ENCODE results near the gene INTS1. TPM values are rescaled to one million over a fixed set of nuclear protein-coding genes. Genes with fewer than 3 reads are reported as not detected.

INTS1 gene
- total and polyA plus RNA-seq, 4 donors = 31.2 to 121 (median 46.0) TPM

DNA sequence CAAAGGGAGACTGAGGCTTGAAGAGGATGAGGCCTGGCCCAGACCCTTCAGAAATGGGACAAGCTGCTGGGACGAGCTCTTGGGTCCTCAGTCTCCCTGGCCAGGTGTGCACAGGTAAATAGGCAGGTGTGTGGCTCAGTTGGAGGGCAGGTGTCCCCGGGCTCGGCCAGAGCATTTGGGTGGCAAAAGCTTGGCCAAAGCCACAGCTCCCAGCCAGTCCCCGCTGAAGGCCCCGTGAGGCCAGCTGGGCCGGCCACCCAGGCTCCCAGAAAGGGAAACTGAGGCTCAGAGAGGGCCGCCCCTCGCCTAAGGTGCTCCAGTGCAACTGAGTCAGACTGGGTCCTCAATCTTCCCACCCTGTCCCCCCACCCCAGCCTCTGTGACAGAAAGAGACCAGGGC is 82.2 kb downstream of the INTS1 start:
- DNase-seq (no peak), ATAC-seq (ENCODE audit: insufficient read depth, low FRiP score) (no peak)
- WGBS, 2 donors = 87 to 96% methylated on average over 8 of the region's 8 CpGs
- no peak overlapping the region for H3K4me3 ChIP-seq
- H3K27me3 ChIP-seq (ENCODE audit: control insufficient read depth in 3 of 3, insufficient read depth in 3 of 3, low read length in 2 of 3) = peaks cover 0 to 13% (median 5%) of the 10 kb centered on the region in 3 donors
- H3K9ac ChIP-seq (ENCODE audit: insufficient read depth in 1 of 2, low read length in 2 of 2) = no peak overlapping the region
- no peaks in the 10 kb centered on the region for H3K36me3 ChIP-seq (ENCODE audit: control insufficient read depth in 4 of 4, insufficient read depth in 4 of 4, low read length in 4 of 4)
- H3K9me3 ChIP-seq (ENCODE audit: control insufficient read depth in 4 of 4, insufficient read depth in 3 of 4, low read length in 3 of 4) = peaks cover 0 to 6% (median 0%) of the 10 kb centered on the region in 4 donors
- TF ChIP-seq, protein P1, sequence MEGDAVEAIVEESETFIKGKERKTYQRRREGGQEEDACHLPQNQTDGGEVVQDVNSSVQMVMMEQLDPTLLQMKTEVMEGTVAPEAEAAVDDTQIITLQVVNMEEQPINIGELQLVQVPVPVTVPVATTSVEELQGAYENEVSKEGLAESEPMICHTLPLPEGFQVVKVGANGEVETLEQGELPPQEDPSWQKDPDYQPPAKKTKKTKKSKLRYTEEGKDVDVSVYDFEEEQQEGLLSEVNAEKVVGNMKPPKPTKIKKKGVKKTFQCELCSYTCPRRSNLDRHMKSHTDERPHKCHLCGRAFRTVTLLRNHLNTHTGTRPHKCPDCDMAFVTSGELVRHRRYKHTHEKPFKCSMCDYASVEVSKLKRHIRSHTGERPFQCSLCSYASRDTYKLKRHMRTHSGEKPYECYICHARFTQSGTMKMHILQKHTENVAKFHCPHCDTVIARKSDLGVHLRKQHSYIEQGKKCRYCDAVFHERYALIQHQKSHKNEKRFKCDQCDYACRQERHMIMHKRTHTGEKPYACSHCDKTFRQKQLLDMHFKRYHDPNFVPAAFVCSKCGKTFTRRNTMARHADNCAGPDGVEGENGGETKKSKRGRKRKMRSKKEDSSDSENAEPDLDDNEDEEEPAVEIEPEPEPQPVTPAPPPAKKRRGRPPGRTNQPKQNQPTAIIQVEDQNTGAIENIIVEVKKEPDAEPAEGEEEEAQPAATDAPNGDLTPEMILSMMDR (IDR thresholded peaks at IDR 0.05; ENCODE audit: control extremely low read depth, extremely low read depth) = no peak
- H3K27ac ChIP-seq (ENCODE audit: low read depth in 1 of 2, low read length in 1 of 2) = no peak overlapping the region
- peaks cover 0 to 6% (median 0%) of the 10 kb centered on the region in 5 donors for H3K4me1 ChIP-seq (ENCODE audit: control insufficient read depth in 5 of 5, insufficient read depth in 5 of 5, low read length in 5 of 5)

- DNase-seq = no peak
- TF ChIP-seq, protein P1 (IDR thresholded peaks at IDR 0.05; ENCODE audit: control extremely low read depth, extremely low read depth) = no peak
Observed at GRCh38 chr7:1421020-1421790, 83.0 kb downstream of the INTS1 start.

More at GRCh38 chr7:1421020-1421790, 83.0 kb downstream of the INTS1 start:
- Histone ChIP-seq H3K4me3 (no peak overlapping the region), H3K9ac (ENCODE audit: insufficient read depth in 1 of 2, low read length in 2 of 2) (no peak overlapping the region), H3K36me3 (ENCODE audit: control insufficient read depth in 4 of 4, insufficient read depth in 4 of 4, low read length in 4 of 4) (no peaks in the 10 kb centered on the region), H3K27me3 (ENCODE audit: control insufficient read depth in 3 of 3, insufficient read depth in 3 of 3, low read length in 2 of 3) (peaks cover 0 to 20% (median 5%) of the 10 kb centered on the region in 3 donors), H3K27ac (ENCODE audit: low read depth in 1 of 2, low read length in 1 of 2) (no peak overlapping the region), H3K4me1 (ENCODE audit: control insufficient read depth in 5 of 5, insufficient read depth in 5 of 5, low read length in 5 of 5) (peaks cover 0 to 6% (median 0%) of the 10 kb centered on the region in 5 donors), H3K9me3 (ENCODE audit: control insufficient read depth in 4 of 4, insufficient read depth in 3 of 4, low read length in 3 of 4) (peaks cover 0 to 6% (median 0%) of the 10 kb centered on the region in 4 donors)
- no peak for ATAC-seq (ENCODE audit: insufficient read depth, low FRiP score)
- 84 to 90% methylated on average over 41 of the region's 41 CpGs for WGBS, 2 donors

Other genes with a start within 250 kb of the INTS1 start
- gene MICALL2, start 44.9 kb downstream of the INTS1 start, total RNA-seq = 10 to 100 TPM; 19.0 to 70.6 TPM
- 10 to 100 TPM; 31.8 to 50.1 TPM for gene MICALL2, start 44.9 kb downstream of the INTS1 start, polyA plus RNA-seq
- gene MAFK, start 26.3 kb upstream of the INTS1 start, total RNA-seq = 10 to 100 TPM; 17.0 to 58.5 TPM
- 10 to 100 TPM; 54.7 to 76.7 TPM for gene MAFK, start 26.3 kb upstream of the INTS1 start, polyA plus RNA-seq
- 10 to 100 TPM in 1 of 2 donors, 1 to 10 TPM in 1; 1.8 to 11.8 TPM for gene TMEM184A, start 51.8 kb upstream of the INTS1 start, total RNA-seq
- 1 to 10 TPM; 6.8 to 9.9 TPM for gene TMEM184A, start 51.8 kb upstream of the INTS1 start, polyA plus RNA-seq
- 10 to 100 TPM; 10.7 to 30.9 TPM for gene PSMG3, start 65.6 kb upstream of the INTS1 start, total RNA-seq
- 10 to 100 TPM; 52.8 to 86.7 TPM for gene PSMG3, start 65.6 kb upstream of the INTS1 start, polyA plus RNA-seq
- 1 to 10 TPM in 1 of 2 donors, under 1 TPM in 1; 0.89 to 1.1 TPM for gene ELFN1, start 165.9 kb upstream of the INTS1 start, total RNA-seq
- gene ELFN1, start 165.9 kb upstream of the INTS1 start, polyA plus RNA-seq = 1 to 10 TPM in 1 of 2 donors, under 1 TPM in 1; 0.43 to 1.4 TPM

Data from lung (tissue), 12 donors.